ENCODE measurements around the gene MATN4.

GRCh38 chr20:45339799-45340198 is 31.7 kb upstream of the MATN4 start:
- TF ChIP-seq CTCF (IDR thresholded peaks at IDR 0.05) (no peak), POLR2A (IDR thresholded peaks at IDR 0.05) (no peak)

Measured in uterus (tissue), 2 donors.